Measurements from ENCODE around the gene TOX2.

TOX2 gene

GRCh38 chr20:44117296-44118184, 202.9 kb downstream of the TOX2 start:
- Histone ChIP-seq H3K79me2 (ENCODE audit: control insufficient read depth, low read length) (no peaks in the 10 kb centered on the region), H3K4me1 (ENCODE audit: control insufficient read depth, low read length) (no peaks in the 10 kb centered on the region), H4K20me1 (ENCODE audit: control insufficient read depth, insufficient read depth, low read depth, low read length) (no peaks in the 10 kb centered on the region), H3K9me3 (ENCODE audit: control insufficient read depth, insufficient read depth, low read length) (no peaks in the 10 kb centered on the region), H3F3A (ENCODE audit: control insufficient read depth, insufficient read depth) (no peaks in the 10 kb centered on the region), H3K36me3 (ENCODE audit: control insufficient read depth, low read length) (no peaks in the 10 kb centered on the region), H3K27ac (ENCODE audit: low read depth, low read length) (no peak overlapping the region), H3K4me3 (ENCODE audit: low read length) (no peak overlapping the region), H3K27me3 (ENCODE audit: control insufficient read depth, low read length) (no peaks in the 10 kb centered on the region), H3K9me2 (replicated peaks; ENCODE audit: control insufficient read depth, low read length) (no peaks in the 10 kb centered on the region), H3K4me2 (ENCODE audit: low read length) (no peak overlapping the region)
- TF ChIP-seq EZH2phosphoT487 (IDR thresholded peaks at IDR 0.05; ENCODE audit: borderline replicate concordance, low read length): no peak
- TF ChIP-seq CTCF (IDR thresholded peaks at IDR 0.05; ENCODE audit: low read depth, low read length, poor library complexity, severe bottlenecking): no peak

GRCh38 chr20:44118185-44119033, 203.8 kb downstream of the TOX2 start:
- TF ChIP-seq CTCF (IDR thresholded peaks at IDR 0.05; ENCODE audit: low read depth, low read length, poor library complexity, severe bottlenecking) (no peak), EZH2phosphoT487 (IDR thresholded peaks at IDR 0.05; ENCODE audit: borderline replicate concordance, low read length) (no peak)
- Histone ChIP-seq H3K27ac (ENCODE audit: low read depth, low read length) (no peak overlapping the region), H3K4me2 (ENCODE audit: low read length) (no peak overlapping the region)

More at GRCh38 chr20:44118185-44119033, 203.8 kb downstream of the TOX2 start:
- Histone ChIP-seq H3K36me3 (ENCODE audit: control insufficient read depth, low read length) (no peaks in the 10 kb centered on the region), H3K27me3 (ENCODE audit: control insufficient read depth, low read length) (no peaks in the 10 kb centered on the region), H4K20me1 (ENCODE audit: control insufficient read depth, insufficient read depth, low read depth, low read length) (no peaks in the 10 kb centered on the region), H3F3A (ENCODE audit: control insufficient read depth, insufficient read depth) (no peaks in the 10 kb centered on the region), H3K4me1 (ENCODE audit: control insufficient read depth, low read length) (no peaks in the 10 kb centered on the region), H3K9me2 (replicated peaks; ENCODE audit: control insufficient read depth, low read length) (no peaks in the 10 kb centered on the region), H3K79me2 (ENCODE audit: control insufficient read depth, low read length) (no peaks in the 10 kb centered on the region), H3K9me3 (ENCODE audit: control insufficient read depth, insufficient read depth, low read length) (no peaks in the 10 kb centered on the region), H3K4me3 (ENCODE audit: low read length) (no peak overlapping the region)
